SU-DHL-6 (cell line): Measurements from ENCODE around the gene KIF13A.

Experiments used
- CTCF ChIP-seq: fragments of 200-600 bp; sonication (generic); IDR thresholded peaks from one replicate; pipeline ENCODE4 v1.5.1; 2017; ENCODE audit warnings: antibody characterized with exemption, mild to moderate bottlenecking, low read length, moderate library complexity; ENCODE audit not compliant: insufficient read depth, poor library complexity, severe bottlenecking
- EZH2phosphoT487 ChIP-seq: fragments of 200-600 bp; sonication (generic), shearing (Covaris generic); conservative IDR thresholded peaks from 2 replicates; pipeline ENCODE4 v1.6.1; 2018; ENCODE audit warnings: mild to moderate bottlenecking, antibody characterized with exemption, low read length, moderate library complexity, mixed read lengths

- no peak for TF ChIP-seq CTCF
- no peak for TF ChIP-seq EZH2phosphoT487
These were observed 8.0 kb downstream of the KIF13A start for GRCh38 chr6:17979479-17979878.
